Non-pigmented ciliary epithelial cell (primary cell): Measurements from ENCODE around the gene PPP2R2C.

Experiments
- DNase-seq: peaks from one replicate; pipeline ENCODE4 v3.0.0-alpha.2; 2010; ENCODE audit warnings: low read depth

The PPP2R2C gene

DNA sequence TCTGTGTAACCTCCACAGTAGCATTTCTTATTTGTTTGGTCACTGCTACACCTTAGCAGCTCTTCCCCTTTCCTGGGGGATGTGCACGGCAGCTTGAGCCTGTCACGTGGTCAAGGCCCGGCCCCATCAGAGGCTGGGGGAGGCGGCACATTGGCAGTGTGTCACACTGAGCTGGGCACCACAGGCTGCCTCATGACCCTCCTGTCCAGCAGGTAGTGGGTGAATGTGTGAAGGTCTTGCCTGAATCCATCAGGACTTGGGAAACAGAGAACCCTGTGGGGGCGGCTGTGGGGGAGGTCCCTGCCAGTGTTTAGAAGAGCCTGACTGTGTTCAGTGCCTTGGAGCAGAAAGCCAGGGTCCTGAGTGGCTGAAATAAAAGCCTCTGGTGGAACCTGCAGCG lies 169.5 kb downstream of the PPP2R2C start:
- DNase-seq, result no peak

DNA sequence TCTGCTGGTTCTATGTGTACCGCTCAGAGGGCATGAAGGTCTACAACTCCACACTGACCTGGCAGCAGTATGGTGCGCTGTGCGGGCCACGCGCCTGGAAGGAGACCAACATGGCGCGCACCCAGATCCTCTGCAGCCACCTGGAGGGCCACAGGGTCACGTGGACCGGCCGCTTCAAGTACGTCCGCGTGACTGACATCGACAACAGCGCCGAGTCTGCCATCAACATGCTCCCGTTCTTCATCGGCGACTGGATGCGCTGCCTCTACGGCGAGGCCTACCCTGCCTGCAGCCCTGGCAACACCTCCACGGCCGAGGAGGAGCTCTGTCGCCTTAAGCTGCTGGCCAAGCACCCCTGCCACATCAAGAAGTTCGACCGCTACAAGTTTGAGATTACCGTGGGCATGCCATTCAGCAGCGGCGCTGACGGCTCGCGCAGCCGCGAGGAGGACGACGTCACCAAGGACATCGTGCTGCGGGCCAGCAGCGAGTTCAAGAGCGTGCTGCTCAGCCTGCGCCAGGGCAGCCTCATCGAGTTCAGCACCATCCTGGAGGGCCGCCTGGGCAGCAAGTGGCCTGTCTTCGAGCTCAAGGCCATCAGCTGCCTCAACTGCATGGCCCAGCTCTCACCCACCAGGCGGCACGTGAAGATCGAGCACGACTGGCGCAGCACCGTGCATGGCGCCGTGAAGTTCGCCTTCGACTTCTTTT lies 170.5 kb downstream of the PPP2R2C start:
- no peak for DNase-seq

DNA sequence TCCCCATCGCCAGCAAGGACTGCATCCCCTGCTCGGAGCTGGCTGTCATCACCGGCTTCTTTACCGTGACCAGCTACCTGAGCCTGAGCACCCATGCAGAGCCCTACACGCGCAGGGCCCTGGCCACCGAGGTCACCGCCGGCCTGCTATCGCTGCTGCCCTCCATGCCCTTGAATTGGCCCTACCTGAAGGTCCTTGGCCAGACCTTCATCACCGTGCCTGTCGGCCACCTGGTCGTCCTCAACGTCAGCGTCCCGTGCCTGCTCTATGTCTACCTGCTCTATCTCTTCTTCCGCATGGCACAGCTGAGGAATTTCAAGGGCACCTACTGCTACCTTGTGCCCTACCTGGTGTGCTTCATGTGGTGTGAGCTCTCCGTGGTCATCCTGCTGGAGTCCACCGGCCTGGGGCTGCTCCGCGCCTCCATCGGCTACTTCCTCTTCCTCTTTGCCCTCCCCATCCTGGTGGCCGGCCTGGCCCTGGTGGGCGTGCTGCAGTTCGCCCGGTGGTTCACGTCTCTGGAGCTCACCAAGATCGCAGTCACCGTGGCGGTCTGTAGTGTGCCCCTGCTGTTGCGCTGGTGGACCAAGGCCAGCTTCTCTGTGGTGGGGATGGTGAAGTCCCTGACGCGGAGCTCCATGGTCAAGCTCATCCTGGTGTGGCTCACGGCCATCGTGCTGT lies 171.2 kb downstream of the PPP2R2C start:
- DNase-seq, result no peak

DNA sequence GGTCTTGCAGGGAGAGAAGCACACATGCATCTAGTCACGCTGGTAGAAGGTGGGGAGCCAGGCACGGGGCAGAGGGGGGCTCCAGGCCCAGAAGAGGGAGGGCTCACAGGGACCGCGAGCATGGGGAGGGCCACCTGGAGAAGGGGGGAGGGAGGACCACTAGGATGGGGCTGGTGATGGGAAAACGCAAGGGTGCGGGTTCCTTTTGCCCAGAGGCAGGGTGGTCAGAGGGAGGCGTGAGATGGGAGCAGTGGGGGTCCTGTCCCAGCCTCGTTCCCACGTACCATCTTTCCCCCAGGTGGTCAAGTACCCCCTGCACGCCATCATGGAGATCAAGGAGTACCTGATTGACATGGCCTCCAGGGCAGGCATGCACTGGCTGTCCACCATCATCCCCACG lies 172.1 kb downstream of the PPP2R2C start:
- no peak for DNase-seq

DNA sequence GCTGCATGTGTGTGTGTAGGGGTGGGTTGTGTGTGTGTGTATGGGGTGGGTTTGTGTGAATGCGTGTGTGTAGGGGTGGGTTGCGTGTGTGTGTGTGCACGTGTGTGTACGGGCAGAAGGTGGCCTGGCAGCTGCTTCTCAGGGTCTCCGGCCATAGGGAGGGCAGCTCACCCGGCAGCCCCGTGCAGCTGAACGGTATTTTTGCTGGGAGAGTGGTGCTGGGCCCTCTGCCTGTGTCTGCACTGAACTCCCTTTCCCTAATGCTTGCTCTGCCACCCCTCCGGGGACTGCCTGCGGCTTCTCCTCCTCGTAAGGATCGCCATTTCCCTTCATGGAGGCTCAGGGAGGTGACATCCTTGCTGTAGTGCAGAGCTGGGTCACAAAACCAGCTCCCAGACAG lies 172.5 kb downstream of the PPP2R2C start:
- no peak for DNase-seq

DNA sequence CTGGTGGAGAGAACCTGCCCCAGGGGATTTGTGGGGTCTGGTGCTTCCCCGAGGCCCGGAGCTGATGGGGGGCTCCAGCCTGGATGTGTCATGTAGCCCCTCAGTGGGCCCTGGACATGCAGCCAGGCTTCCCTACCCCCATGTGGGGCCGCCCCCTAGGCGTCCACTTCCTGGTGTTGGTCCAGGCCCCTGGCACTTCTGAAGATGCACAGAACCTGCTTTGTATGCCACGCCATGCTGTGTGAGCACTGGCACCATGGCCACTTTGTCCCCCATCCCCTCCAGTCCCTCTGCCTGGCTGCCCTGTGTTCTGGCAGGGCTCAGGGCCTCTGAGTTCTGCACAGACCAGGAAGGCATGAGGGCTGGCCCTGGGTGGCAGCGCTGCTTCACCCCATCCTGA lies 173.6 kb downstream of the PPP2R2C start:
- no peak for DNase-seq

DNA sequence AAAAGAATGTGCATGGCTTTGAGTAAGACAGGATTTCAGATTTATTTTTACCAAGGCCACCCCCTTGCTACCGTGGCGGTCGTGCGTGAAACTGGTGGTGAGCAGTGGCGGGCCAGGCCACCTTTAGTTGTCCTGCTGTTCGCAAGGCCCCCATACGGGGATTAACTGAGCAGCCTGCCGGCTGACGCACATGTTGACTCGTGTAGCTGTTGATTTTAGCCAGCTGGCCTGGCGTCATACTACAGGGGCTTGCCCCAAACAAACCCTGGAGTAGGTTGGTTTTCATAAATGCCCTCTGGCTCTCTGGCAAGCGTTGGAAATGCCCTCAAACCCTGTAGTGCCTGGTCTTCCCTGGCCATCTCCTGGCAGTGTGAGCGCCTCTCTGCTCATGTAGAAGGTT lies 174.4 kb downstream of the PPP2R2C start:
- DNase-seq, result no peak

DNA sequence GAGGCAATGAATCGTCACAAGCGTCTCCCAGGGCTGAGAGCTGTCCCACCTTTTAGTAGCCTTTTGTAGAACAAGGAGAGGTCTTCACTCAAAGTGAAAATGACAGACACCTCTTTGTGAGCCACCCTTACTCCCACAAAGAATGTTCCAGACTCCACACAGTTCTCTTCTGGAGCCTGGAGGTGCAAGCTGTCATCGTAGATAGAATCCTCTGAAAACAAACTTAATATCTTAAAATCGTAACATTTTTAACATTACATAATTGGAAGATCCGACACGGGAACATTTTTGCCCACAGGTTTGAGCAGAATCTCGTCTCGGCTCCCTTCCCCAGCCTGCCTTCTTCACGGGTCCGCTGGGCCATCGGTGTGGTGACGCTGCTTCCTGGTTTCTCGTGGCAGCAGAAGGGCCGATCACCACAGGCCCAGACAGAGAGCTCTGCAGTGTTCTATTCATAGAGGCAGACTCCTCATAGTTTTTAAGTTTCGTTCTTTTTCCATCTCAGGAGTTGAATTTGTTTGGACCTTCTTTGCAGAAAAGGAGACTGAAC lies 175.1 kb downstream of the PPP2R2C start:
- no peak for DNase-seq

DNA sequence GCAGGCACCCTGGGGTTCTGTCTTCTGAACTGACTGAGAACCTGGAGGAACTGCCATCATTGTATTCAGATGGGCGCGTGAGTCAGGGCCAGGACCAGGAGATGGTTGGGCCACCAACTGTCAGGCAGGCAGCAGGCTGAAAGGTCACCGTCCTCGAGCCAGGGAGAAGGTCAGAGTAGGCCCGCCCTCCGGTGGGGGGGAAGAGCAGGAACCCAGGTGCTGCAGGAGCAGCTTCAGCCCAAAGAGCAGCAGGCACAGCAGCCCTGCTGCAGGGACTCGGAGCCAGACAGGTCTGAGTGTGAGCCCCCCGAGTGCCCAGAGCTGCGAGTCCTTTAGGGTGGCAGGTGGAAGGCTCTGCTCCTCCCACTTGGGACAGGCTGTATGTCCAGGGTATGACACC lies 176.4 kb downstream of the PPP2R2C start:
- DNase-seq, result no peak

DNA sequence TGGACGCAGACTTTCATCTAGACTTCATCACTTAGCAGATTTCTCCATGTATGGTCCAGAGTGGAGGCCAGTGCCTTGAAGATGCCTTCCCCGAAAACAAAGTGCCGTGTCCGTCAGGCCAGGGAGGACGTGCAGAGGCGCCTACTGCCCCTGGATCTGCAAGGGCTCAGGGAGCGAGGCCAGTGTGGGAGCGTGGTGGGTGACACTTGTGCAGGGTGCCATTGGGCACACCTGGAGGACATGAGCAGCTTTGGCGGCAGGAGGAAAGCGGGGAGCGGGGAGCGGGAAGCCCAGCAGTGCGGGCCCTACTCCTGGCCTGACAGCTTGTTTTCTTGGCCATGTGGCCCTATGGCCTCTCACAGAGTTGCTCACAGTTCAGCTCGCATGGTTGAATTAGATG lies 176.9 kb downstream of the PPP2R2C start:
- DNase-seq, result no peak

DNA sequence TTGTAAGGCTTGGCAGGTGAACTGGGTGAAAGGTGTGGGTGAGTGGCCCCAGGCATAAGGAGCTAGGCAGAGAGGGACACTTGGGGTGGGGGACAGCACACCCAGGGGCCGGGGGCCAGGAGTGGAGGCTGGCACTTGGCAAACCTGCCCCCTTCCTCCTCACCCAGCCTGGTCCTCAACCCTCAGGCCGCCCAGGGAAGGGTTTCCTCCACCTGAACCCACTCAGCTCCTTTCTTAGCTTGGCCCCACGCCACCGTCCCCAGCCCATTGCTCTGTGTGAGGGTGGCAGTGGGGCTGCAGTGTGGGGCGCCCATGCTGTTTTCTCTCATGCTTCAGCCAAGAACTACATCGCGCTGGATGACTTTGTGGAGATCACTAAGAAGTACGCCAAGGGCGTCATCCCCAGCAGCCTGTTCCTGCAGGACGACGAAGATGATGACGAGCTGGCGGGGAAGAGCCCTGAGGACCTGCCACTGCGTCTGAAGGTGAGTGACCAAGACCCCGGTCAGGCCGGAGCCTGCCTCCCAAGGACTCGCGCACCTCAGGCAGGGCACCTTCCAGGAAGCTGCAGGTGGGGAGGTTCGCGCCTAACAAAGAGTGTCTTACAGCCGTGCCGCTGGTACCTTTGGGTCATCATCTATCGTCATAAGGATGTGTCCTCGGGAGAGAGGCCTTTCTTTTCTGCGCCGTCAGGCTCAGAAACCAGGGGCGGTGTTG lies 177.6 kb downstream of the PPP2R2C start:
- DNase-seq, result no peak

DNA sequence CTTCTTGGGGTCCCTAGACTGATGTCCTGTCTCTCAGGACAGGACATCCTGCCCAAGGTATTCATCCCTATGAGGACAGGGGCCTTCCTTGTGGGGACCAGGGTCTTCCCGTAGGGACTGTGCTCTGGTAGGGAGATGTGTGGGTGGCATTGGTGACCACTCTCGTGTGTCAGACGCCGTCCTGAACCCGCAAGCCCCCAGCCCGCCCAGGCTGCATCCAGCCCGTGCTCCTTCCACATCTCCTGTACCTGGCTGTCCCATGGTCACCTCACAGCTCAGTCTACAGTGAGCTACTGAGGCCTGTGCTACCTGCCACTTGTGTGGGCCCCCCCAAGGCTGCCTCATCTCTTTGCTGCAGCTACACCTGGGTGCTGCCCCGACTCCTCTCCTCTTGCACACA lies 178.8 kb downstream of the PPP2R2C start:
- DNase-seq, result no peak

DNA sequence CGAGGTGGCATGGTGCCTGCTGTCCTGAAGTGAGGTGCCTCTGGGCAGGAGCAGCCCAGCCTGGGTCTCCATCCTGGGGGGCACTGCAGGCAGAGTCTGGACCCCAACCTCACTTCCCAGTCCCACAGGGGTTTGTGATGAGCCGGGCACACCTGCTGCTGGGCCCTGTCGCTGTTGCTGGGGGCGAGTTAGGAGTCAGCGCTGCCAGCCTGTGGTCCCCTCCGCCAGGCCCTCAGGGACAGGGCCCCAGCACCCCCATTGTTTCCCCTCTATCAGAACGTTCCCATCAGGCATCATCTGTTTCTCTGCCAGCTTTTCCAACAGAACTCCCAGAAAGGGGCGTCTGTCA lies 179.3 kb downstream of the PPP2R2C start:
- DNase-seq, result no peak

DNA sequence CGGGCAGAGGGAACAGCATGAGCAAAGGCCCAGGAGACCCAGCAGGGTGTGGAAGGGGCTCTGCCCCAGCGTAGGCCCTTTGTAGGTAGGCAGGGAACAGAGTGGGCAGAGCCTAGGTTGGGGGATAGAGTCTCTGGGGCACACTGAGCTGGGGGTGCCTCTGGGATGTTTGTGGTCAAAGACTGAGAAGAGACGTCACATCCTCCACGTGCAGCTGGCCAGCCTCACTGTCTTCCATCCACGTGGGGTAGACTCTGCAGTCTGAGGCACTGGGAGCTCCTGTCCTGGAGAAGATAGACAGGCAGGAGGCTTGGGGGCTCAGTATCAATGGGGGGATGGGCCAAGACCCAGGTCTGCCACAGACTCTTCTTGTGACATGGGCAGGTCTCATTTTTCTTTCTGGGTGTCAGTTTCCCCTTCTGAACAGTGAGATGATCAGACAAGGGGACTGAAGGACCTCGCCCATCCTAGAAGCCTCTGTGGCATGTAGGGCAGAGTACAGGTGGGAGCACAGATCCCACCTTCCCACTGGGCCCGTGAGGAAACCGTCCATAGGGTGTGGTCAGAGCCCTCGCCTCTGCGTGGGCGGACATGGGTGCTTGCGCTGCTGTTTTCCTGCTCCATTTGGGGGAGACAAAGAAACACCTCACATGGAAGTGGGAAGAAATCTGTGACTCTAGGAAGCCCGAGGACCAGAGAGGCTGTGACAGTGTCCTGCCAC lies 179.9 kb downstream of the PPP2R2C start:
- no peak for DNase-seq

DNA sequence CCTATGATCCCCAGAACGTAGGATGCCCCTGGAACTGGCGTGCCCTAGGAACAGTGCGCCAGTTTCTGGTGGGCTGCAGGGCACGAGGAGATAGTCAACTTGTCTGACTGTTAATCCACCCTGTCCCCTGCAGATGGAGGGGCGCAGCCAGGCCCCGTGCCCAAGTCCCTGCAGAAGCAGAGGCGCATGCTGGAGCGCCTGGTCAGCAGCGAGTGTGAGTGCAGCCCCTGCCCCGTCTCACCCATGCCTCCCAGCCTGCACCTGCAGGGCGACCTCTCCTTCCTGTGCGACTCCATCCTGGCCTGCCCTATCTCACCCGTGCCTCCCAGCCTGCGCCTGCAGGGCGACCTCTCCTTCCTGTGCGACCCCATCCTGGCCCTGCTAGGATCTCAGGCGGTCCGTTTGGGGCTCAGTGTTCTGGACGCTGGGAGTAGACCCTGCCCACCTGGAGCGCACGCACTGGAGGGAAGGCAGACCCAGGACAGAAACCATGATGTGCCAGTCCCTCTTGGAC lies 180.6 kb downstream of the PPP2R2C start:
- no peak for DNase-seq

DNA sequence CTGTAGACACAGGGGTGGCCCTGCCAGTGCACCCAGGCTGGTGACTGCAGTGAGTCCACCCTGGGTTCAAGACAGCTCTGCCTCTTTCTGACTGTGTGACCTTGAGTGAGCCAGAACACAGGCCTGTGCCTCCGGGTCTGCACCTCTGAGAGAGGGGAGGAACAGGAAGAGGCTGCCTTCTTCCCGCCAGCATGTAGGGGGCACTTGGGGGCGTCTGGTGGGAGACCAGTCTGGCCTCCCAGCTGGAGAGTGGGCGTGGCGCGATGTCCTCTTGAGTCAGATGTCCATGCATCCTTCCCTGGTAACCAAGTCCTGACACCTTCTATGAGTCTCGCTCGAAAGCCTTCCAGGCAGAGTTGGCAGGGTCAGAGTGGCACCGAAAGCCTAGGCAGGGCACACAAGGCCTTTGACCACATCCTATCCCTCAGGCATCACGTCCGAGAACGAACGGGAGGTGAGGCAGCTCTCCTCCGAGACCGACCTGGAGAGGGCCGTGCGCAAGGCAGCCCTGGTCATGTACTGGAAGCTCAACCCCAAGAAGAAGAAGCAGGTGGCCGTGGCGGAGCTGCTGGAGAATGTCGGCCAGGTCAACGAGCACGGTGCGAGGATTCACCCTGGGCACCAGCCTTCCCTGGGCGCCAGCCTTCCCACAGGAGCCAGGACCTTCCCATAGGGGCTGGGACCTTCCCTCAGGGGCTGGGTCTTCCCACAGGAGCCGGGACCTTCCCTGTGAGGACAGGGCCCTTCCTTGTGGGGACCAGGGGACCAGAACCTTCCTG lies 181.5 kb downstream of the PPP2R2C start:
- no peak for DNase-seq

DNA sequence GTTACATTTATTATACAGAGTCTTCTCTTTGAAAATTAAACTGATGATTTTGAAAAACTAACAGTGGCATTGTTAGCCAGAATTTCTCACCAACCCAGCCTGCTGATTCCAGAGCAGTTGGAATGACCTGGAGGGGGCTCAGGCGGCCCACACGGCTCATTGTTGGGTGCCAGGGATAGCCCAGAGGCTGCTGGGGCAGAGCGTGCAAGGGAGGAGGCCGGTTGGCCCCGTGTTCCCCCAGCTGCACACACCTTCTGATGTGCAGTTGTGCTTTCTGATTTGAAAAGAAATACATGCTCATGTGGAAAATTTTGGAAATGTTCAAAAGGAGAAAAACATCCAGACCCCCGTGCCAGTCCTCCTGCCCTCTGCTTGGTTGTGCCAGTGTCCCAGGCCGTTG lies 182.2 kb downstream of the PPP2R2C start:
- DNase-seq, result no peak

DNA sequence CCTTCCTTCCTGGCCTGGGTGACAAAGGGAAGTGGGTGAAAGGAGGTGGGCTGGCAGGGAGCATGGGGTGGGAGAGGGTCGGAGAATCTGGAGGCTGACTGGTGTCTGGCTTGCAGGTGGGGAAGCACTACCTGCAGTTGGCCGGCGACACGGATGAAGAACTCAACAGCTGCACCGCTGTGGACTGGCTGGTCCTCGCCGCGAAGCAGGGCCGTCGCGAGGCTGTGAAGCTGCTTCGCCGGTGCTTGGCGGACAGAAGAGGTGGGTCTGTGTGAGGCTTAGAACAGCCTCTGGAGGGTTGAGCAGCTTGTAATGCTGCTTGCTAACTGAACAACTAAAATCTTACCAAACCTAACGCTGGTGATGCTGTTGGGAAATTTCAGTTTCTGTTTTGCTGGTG lies 183.5 kb downstream of the PPP2R2C start:
- no peak for DNase-seq

DNA sequence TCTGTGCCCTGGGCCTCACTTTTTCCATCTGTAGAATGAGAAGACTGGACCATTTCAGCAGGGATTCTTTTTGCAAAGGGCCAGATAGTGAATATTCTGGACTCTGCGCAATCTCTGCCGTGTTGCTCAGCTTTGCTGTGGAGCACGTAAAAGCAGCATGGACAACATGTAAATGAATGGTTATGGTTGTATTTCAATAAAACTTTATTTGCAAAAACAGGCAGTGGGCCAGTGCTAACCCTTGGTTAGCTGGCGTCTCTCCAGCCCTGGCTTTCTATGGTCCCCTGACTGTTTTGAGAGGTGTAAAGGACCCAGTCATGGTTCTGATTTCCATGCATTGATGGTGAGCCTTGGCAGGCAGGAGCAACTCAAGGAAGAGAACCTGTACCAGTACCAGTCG lies 184.1 kb downstream of the PPP2R2C start:
- no peak for DNase-seq

DNA sequence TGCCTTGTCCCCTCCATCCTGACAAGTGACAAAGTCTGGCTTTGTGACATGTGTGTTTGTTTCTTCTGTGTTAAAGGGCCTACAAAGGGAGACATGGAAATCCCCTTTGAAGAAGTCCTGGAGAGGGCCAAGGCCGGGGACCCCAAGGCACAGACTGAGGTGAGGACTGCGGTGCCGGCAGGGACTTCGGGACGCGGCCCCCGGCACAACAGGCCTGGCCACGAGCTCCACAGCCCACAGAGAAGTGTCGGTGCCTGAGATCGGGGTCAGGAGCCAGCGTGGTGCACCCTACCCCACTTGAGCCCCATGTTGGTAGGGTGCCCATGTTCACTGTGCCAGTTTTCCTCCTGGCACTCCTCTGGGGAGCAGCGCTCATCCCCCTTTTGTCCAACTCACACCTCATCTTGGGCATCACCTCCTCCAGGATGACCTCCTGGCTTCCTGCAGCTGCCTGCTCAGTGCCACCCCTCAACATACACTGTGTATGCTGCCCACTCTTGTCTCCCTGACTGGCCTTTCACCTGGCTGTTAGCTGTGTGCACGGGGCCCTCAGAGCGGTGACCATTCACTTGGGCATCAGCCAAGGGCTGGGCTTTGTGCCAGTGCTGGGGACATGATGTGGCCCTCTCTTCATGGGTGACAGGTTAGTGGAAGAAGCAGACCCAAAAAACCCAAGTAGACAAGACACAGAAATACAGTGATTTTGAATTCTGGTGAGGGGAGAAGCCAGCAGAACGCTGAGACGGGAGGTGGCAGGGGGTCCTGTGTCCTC lies 185.2 kb downstream of the PPP2R2C start:
- DNase-seq, result no peak

DNA sequence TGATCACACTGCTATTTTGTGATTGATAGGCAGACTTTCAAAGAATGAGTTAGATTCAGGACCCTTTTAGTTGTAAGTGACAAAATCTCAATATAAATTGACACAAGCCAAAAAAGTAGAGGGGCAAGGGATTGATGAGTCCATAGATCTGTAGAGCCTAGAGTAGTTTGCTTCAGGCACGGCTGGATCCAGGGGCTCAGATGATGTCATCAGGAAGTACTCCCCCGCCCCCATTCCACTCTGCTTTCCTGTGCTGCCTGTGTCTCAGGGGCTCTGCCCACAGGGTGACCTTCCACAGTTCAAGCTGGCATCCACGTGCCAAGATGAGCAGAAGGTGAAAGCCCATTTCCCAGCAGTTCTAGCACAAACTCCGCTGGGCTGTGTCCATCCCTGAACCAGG lies 189.1 kb downstream of the PPP2R2C start:
- no peak for DNase-seq
